ENCODE measurements around the gene TBX19. TPM values are rescaled to one million over a fixed set of nuclear protein-coding genes. Genes with fewer than 3 reads are reported as not detected.

TBX19 gene
- total and polyA plus RNA-seq, 2 experiments from 2014 or later = 1.4 to 1.7 TPM

DNA sequence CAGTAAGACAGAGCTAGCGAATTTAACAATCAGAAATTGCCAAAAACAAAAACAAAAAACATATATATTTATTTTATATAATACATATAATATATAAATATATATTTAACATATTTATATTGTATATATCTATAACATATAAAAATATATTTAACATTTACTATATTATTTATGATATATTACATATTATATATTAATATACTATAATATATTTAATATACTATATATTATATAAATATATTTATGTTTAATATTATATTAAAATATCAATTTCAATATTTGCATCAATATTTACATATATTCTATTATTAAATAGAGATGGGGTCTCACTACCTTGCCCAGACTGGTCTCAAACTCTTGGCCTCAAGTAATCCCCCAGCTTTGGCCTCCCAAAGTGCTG is 50.9 kb downstream of the TBX19 start:
- Histone ChIP-seq H3K4me3 (no peak overlapping the region), H3K27ac (no peak overlapping the region), H3K36me3 (no peaks in the 10 kb centered on the region), H3K9me3 (ENCODE audit: low read depth) (no peaks in the 10 kb centered on the region), H3K4me1 (ENCODE audit: low read depth) (no peaks in the 10 kb centered on the region), H3K27me3 (no peaks in the 10 kb centered on the region)
- TF ChIP-seq, protein P1, sequence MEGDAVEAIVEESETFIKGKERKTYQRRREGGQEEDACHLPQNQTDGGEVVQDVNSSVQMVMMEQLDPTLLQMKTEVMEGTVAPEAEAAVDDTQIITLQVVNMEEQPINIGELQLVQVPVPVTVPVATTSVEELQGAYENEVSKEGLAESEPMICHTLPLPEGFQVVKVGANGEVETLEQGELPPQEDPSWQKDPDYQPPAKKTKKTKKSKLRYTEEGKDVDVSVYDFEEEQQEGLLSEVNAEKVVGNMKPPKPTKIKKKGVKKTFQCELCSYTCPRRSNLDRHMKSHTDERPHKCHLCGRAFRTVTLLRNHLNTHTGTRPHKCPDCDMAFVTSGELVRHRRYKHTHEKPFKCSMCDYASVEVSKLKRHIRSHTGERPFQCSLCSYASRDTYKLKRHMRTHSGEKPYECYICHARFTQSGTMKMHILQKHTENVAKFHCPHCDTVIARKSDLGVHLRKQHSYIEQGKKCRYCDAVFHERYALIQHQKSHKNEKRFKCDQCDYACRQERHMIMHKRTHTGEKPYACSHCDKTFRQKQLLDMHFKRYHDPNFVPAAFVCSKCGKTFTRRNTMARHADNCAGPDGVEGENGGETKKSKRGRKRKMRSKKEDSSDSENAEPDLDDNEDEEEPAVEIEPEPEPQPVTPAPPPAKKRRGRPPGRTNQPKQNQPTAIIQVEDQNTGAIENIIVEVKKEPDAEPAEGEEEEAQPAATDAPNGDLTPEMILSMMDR (IDR thresholded peaks at IDR 0.05; ENCODE audit: low read depth, low read length) = no peak
- DNase-seq (ENCODE audit: low read depth in 1 of 2, low spot score in 1 of 2) = no peak

DNA sequence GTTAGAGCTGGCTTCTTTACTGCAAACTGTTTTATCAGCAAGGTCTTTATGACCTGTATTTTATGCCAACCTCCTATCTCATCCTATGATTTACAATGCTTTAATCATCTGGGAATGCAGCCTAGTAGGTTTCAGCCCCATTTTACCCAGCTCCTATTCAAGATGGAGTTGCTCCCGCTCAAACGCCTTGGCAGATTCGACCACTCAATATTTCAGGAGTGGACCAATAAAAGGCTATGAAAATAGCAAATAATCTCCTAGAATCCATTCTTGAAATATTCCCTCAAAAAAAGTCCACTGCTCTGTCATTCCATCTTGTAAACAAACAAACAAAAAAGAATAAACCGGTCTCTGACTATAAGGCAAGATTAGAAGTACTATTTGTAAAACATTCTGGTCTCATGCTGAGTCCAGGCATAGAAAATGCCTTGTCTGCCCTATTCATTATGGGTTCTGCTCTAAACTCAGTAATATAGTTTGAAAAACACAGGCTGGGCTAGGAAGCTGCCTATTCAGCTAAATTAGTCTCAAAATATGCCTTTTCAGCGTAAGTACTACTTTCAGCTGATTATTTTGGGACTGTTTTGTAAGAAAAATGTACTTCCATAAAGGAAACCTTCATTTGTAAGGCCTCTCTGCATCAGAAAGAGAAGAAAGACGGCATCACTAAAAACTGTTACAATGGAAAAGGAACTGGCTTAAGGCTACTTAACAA is 53.0 kb downstream of the TBX19 start:
- no peak for DNase-seq (ENCODE audit: low read depth in 1 of 2, low spot score in 1 of 2)
- Histone ChIP-seq H3K4me1 (ENCODE audit: low read depth) (no peaks in the 10 kb centered on the region), H3K9me3 (ENCODE audit: low read depth) (no peaks in the 10 kb centered on the region), H3K36me3 (no peaks in the 10 kb centered on the region), H3K4me3 (no peak overlapping the region), H3K27ac (no peak overlapping the region), H3K27me3 (no peaks in the 10 kb centered on the region)
- TF ChIP-seq, protein P1 (IDR thresholded peaks at IDR 0.05; ENCODE audit: low read depth, low read length) = no peak

DNA sequence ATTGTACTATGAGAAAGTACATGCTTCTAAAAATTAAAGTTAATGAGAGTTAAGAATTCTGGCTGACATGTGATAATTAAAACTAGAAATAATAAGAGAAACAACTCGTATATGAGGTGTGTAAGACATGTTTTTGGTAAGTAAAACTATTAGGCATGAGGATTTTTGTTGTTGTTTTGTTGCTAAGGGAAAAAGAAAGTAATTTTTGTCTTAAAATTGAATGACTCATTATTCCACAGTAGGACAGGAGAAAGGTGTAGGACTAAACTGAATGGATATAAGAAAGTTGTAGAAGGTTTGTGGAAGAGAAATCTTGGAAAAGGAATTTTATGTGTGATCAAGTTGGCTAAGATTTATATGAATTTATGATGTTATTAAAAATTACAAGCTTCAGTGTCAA is 54.8 kb downstream of the TBX19 start:
- no peaks in the 10 kb centered on the region for H3K4me1 ChIP-seq (ENCODE audit: low read depth)
- no peak overlapping the region for H3K27ac ChIP-seq
- H3K27me3 ChIP-seq = no peaks in the 10 kb centered on the region
- TF ChIP-seq, protein P1 (IDR thresholded peaks at IDR 0.05; ENCODE audit: low read depth, low read length) = no peak
- peak in 1 of 2 donors; percentile 6 for DNase-seq (ENCODE audit: low read depth in 1 of 2, low spot score in 1 of 2)
- H3K9me3 ChIP-seq (ENCODE audit: low read depth) = no peaks in the 10 kb centered on the region
- no peak overlapping the region for H3K4me3 ChIP-seq
- H3K36me3 ChIP-seq = no peaks in the 10 kb centered on the region

DNA sequence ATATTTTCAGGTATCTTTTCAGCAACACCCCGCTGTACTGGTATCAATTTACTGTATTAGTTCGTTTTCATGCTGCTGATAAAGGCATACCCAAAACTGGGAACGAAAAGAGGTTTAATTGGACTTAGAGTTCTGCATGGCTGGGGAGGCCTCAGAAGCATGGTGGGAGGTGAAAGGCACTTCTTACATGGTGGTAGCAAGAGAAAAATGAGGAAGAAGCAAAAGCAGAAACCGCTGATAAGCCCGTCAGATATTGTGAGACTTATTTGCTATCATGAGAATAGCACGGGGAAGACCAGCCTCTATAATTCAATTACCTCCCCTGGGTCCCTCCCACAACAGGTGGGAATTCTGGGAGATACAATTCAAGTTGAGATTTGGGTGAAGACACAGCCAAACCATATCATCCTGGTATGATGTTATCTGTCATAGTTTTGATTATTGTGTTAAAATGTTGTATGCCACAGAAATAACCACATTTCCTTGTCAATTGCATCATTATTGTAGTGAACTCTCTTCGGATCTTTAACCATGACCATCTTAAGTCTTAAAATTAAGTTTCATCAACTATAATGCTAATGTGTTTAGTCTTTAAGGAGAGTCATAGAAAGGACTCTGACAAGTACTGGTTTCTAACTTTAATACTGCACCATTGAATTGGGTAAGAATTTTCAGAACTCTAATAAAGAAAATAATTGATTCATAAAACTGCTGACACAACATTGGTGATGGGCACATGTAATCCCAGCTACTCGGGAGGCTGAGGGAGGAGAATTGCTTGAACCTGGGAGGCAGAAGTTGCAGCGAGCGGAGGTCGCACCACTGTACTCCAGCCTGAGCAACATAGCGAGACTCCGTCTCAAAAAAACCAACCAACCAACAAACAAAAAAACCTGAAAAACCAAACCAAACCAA is 58.2 kb downstream of the TBX19 start:
- Histone ChIP-seq H3K27me3 (no peaks in the 10 kb centered on the region), H3K4me3 (no peak overlapping the region), H3K9me3 (ENCODE audit: low read depth) (no peaks in the 10 kb centered on the region), H3K4me1 (ENCODE audit: low read depth) (peaks cover 6% of the 10 kb centered on the region), H3K27ac (no peak overlapping the region), H3K36me3 (no peaks in the 10 kb centered on the region)
- DNase-seq (ENCODE audit: low read depth in 1 of 2, low spot score in 1 of 2) = no peak
- TF ChIP-seq, protein P1 (IDR thresholded peaks at IDR 0.05; ENCODE audit: low read depth, low read length) = no peak

DNA sequence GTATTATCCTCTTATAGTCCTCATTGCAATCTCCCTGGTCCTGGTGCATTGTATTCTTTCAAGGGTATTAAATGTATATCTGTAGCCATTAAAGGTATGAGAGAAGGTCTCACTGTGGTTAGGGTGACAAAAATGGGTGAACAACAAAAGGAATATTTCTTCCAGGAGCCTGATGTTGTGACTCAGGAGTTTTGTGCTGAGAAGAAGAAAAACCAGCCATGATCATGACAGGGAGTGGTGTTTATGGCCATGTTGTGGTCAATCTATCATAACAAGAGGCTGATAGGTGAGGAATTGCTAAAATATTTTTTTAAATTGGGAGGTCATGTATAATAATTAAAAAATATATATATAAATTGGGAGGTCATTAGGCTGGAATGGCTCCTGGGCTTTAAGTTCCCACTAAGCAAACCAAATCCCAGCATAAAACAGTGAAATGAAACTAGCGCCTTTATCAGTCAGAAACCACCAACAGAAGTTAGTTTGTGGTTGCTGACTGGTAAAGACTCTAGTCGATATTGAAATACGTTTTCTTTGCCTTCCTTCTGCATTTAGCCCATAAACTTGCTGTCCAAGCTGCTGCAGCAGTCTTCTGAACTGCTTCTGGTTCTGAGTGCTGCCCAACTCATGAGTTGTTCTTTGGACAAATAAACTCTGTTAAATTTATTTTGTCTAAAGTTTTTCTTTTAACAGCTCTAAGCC is 60.3 kb downstream of the TBX19 start:
- DNase-seq (ENCODE audit: low read depth in 1 of 2, low spot score in 1 of 2) = no peak
- Histone ChIP-seq H3K9me3 (ENCODE audit: low read depth) (no peaks in the 10 kb centered on the region), H3K27ac (no peak overlapping the region), H3K4me1 (ENCODE audit: low read depth) (peaks cover 6% of the 10 kb centered on the region), H3K4me3 (no peak overlapping the region), H3K36me3 (no peaks in the 10 kb centered on the region), H3K27me3 (no peaks in the 10 kb centered on the region)
- TF ChIP-seq, protein P1 (IDR thresholded peaks at IDR 0.05; ENCODE audit: low read depth, low read length) = no peak
